Neural progenitor cell (in vitro differentiated cells): ENCODE measurements around the gene CAMK2D.

Experiments
- CTCF ChIP-seq: fragments of 200-600 bp; sonication (generic); IDR thresholded peaks from 2 replicates; pipeline ENCODE4 v1.5.1; 2017; ENCODE audit warnings: antibody characterized with exemption, mild to moderate bottlenecking
- EZH2 ChIP-seq: fragments of 200-600 bp; sonication (generic); IDR thresholded peaks from 2 replicates; pipeline ENCODE4 v1.6.1; 2017; ENCODE audit warnings: antibody characterized with exemption, mild to moderate bottlenecking, moderate library complexity

- no peak for TF ChIP-seq CTCF
- TF ChIP-seq EZH2, result no peak
These were observed 256.5 kb downstream of the CAMK2D start for GRCh38 chr4:113505044-113505443.
